Parathyroid adenoma (tissue), 2 donors: ENCODE results near the gene TMEM273.

Experiments
- H2AFZ ChIP-seq: fragments of 300-600 bp; sonication (generic); one replicate; pipeline ENCODE4 v1.7.0; 2017; ENCODE audit warnings: antibody characterized with exemption, mild to moderate bottlenecking
- H3K27ac ChIP-seq: fragments of 300-600 bp; sonication (generic); one replicate; pipeline ENCODE4 v1.7.0; 2017
- H3K27me3 ChIP-seq: fragments of 300-600 bp; sonication (generic); one replicate; pipeline ENCODE4 v1.7.0; 2017; ENCODE audit warnings: low read length; ENCODE audit not compliant: control insufficient read depth, insufficient read depth
- H3K36me3 ChIP-seq: fragments of 300-600 bp; sonication (generic); one replicate; pipeline ENCODE4 v1.7.0; 2017; ENCODE audit warnings: low read length; ENCODE audit not compliant: control insufficient read depth, insufficient read depth
- H3K4me1 ChIP-seq: fragments of 300-600 bp; sonication (generic); one replicate; pipeline ENCODE4 v1.7.0; 2017; ENCODE audit warnings: control low read depth
- H3K4me2 ChIP-seq: fragments of 300-600 bp; sonication (generic); one replicate; pipeline ENCODE4 v1.7.0; 2017; ENCODE audit warnings: low read length
- H3K4me3 ChIP-seq: fragments of 300-600 bp; sonication (generic); one replicate; pipeline ENCODE4 v1.7.0; 2017; ENCODE audit warnings: low read depth, low read length
- H3K79me2 ChIP-seq: fragments of 300-600 bp; sonication (generic); one replicate; pipeline ENCODE4 v1.7.0; 2017; ENCODE audit warnings: control low read depth
- H3K9ac ChIP-seq: fragments of 300-600 bp; sonication (generic); one replicate; pipeline ENCODE4 v1.7.0; 2017; ENCODE audit warnings: mild to moderate bottlenecking
- H3K9me3 ChIP-seq: fragments of 300-600 bp; sonication (generic); one replicate; pipeline ENCODE4 v1.7.0; 2017; ENCODE audit warnings: low read length; ENCODE audit not compliant: control insufficient read depth
- CTCF ChIP-seq: fragments of 300-600 bp; sonication (generic); IDR thresholded peaks from one replicate; pipeline ENCODE4 v1.7.0; 2017; ENCODE audit warnings: antibody characterized with exemption, mild to moderate bottlenecking
- donor health status: primary hyperparathyroidism.

TMEM273 gene

DNA sequence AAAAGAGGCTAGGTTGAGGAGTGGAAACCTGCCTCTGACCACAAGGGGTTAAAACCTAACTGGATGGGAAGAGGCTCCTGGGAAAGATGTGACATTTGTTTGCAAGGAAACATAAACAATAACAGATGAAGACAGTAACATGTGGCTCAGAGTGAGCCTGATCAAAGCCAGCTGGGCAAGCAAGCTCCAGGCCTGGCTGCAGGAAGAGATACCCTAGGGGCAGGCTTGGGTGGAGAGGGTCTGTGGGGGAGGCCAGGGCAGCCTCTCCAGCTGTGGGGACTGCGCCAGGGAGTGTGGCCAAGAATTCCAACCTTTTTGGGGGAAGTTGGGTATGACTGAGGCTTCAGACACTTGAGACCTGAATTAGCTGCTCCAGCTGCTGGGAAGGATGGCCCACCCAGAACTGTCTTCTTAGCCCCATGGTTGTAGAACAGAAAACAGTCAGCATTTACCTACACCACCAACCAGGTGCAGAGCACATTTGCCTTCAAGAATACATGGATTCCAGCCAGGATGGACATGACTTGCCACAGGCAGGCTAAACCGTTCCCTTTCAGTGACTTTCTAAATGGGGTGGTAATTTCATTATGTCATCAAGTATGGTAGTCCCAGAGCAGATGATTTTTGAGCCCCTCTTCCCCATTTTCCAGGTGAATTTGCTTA lies 44.0 kb downstream of the TMEM273 start:
- Histone ChIP-seq H3K4me3 (no peak overlapping the region), H3K9me3 (no peaks in the 10 kb centered on the region), H3K36me3 (no peaks in the 10 kb centered on the region), H2AFZ (no peak overlapping the region), H3K9ac (no peak overlapping the region), H3K27ac (no peak overlapping the region), H3K4me1 (no peaks in the 10 kb centered on the region), H3K79me2 (no peaks in the 10 kb centered on the region), H3K27me3 (no peaks in the 10 kb centered on the region), H3K4me2 (no peak overlapping the region)
- no peak for TF ChIP-seq CTCF

- H3K27me3 ChIP-seq, result no peaks in the 10 kb centered on the region
- H3K9me3 ChIP-seq, result no peaks in the 10 kb centered on the region
- TF ChIP-seq CTCF, result no peak
- H3K4me3 ChIP-seq, result no peak overlapping the region
- H3K79me2 ChIP-seq, result no peaks in the 10 kb centered on the region
- no peaks in the 10 kb centered on the region for H3K4me1 ChIP-seq
- H2AFZ ChIP-seq, result no peak overlapping the region
- no peaks in the 10 kb centered on the region for H3K36me3 ChIP-seq
- H3K9ac ChIP-seq, result no peak overlapping the region
- no peak overlapping the region for H3K4me2 ChIP-seq
- H3K27ac ChIP-seq, result no peak overlapping the region
Observed at GRCh38 chr10:49143249-49143648, 44.9 kb downstream of the TMEM273 start.

DNA sequence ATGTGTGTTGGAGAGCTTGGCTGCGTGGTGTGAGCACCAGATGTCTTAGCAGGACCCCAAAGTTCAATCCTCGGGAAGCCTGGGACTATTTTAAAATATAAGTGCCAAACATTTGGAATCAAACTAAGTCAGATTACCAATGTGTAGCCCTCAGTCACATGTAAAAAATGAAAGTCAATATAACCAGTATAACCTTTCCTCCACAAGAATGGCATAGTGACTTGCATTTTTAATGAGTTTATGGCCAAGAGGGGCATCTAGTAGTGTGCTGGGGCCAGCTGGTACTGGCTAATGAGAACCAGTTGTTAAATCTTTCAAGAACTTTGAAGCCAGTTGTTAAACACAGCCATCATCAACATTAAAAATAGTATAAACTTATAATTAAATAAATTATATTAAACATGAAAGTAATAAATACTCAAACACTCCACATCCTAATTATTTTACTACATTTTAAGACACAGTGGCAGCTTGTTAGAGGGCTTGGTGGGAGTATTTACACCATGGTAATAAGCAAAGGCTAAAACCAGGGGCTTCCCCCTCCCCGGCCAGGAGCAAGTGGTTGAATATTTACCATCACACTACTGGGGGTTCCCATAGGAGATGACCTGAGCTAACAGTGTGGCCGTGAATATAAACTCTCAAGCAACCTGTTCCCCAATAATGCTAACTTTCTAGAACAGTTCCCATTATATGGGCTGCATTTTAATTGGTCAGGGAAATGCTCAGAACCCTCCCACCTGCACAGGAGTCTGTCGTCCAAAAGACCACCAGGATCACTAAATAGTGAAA lies 46.5 kb downstream of the TMEM273 start:
- no peaks in the 10 kb centered on the region for H3K27me3 ChIP-seq
- H2AFZ ChIP-seq, result no peak overlapping the region
- H3K9ac ChIP-seq, result no peak overlapping the region
- H3K9me3 ChIP-seq, result no peaks in the 10 kb centered on the region
- no peak for TF ChIP-seq CTCF
- no peaks in the 10 kb centered on the region for H3K79me2 ChIP-seq
- no peak overlapping the region for H3K27ac ChIP-seq
- H3K36me3 ChIP-seq, result no peaks in the 10 kb centered on the region
- no peaks in the 10 kb centered on the region for H3K4me1 ChIP-seq
- H3K4me3 ChIP-seq, result no peak overlapping the region
- H3K4me2 ChIP-seq, result no peak overlapping the region

DNA sequence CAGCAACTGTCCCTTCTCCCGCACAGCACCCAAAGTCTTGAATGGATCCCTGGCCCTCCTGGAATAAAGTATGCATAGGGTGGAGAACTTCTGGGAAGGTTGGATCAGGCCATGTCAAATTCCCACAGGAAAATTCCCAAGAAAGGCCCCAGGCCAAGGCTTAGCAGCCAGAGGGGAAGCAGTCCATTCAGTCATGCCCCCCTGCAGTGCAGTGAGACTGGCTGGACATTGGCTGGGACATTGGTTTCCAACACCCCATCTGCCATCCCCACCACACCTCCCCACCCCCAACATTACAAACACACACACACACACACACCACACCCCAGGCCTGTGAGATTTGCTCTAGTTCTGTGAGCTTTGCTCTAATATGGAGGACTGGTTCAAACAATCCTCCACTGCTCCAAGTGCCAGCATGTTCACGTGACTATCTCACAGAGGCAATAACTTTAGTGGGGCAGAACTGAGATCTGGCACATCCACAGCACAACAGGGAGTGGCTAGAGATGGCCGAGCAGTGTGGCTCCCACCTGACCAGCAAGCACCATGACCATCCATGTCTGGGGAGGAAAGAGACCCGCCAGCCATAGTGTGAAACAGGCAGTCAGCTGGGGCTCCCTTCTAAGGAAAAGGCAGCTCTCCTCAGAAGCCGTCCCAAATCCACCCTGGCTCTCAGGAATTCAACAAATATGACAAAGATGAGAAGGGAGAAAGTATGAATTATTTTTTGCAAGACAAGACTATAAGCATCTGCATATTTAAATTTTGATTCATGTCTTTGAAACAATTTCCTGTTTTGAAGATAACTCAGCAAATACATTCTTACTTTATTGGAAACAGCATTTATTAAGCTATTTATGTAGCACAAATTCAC lies 47.6 kb downstream of the TMEM273 start:
- Histone ChIP-seq H3K9ac (no peak overlapping the region), H3K4me2 (no peak overlapping the region), H3K9me3 (no peaks in the 10 kb centered on the region), H2AFZ (peak overlapping the region; percentile 50), H3K79me2 (no peaks in the 10 kb centered on the region), H3K27me3 (no peaks in the 10 kb centered on the region), H3K36me3 (no peaks in the 10 kb centered on the region), H3K27ac (no peak overlapping the region), H3K4me1 (no peaks in the 10 kb centered on the region), H3K4me3 (no peak overlapping the region)
- TF ChIP-seq CTCF, result no peak
